Endothelial cell of umbilical vein (primary cell): ENCODE measurements around the gene MAP4K4. TPM values are rescaled to one million over a fixed set of nuclear protein-coding genes. Genes with fewer than 3 reads are reported as not detected.

ENCODE experiments used
- BruUV-seq: library from RNA; stranded (reverse); fragments of 400-500 nt; replicated peaks from 2 replicates; lab custom pipeline; 2021; lab: Mats Ljungman, UMichigan
- CTCF ChIA-PET: fragments of 300-600, 350-600 bp; sonication (Branson Sonifier 250); formaldehyde crosslinking; loops from one replicate; lab custom pipeline; 2021; ENCODE audit warnings: antibody characterized with exemption, inconsistent platforms; lab: Charles Lee
- POLR2A ChIA-PET: fragments of 300-600, 350-600 bp; sonication (Branson Sonifier 250); formaldehyde crosslinking; loops from one replicate; lab custom pipeline; 2021; ENCODE audit warnings: antibody characterized with exemption, inconsistent platforms; lab: Charles Lee
- DNase-seq: peaks from one replicate; pipeline ENCODE4 v3.0.0-alpha.2; 2011; ENCODE audit warnings: low read depth, low spot score
- FAIRE-seq: peaks from 2 replicates; lab custom pipeline; 2011; peaks lifted over from hg19 to GRCh38; lab: Jason Lieb, UNC
- H2AFZ ChIP-seq: 2 replicates; pipeline ENCODE4 v1.6.0; 2012; ENCODE audit warnings: low read depth, low read length, control low read depth, inconsistent platforms
- H3K27ac ChIP-seq: 2 replicates; pipeline ENCODE4 v1.5.1; 2011; ENCODE audit warnings: low read depth, mild to moderate bottlenecking, control low read depth, low read length, moderate library complexity; ENCODE audit not compliant: insufficient read depth
- H3K27me3 ChIP-seq, 2 experiments: 2 replicates each; pipeline versions ENCODE4 v1.6.0 to v1.6.1; 2011; ENCODE audit warnings: low read length in 2 of 2, mixed read lengths in 1 of 2; ENCODE audit not compliant: control insufficient read depth in 2 of 2, insufficient read depth in 2 of 2
- H3K36me3 ChIP-seq, 2 experiments: 2 replicates in 1 of 2; 3 replicates in 1 of 2; pipeline ENCODE4 v1.5.1; 2011; ENCODE audit warnings: low read length in 2 of 2, mild to moderate bottlenecking in 1 of 2, moderate library complexity in 1 of 2; ENCODE audit not compliant: control insufficient read depth in 2 of 2, insufficient read depth in 2 of 2; ENCODE audit errors: extremely low read depth in 1 of 2
- H3K4me1 ChIP-seq: 3 replicates; pipeline ENCODE4 v1.5.1; 2011; ENCODE audit warnings: mild to moderate bottlenecking, low read length; ENCODE audit not compliant: control insufficient read depth, insufficient read depth; ENCODE audit errors: extremely low read depth
- H3K4me2 ChIP-seq: 2 replicates; pipeline ENCODE4 v1.6.1; 2011; ENCODE audit warnings: low read length, control low read depth, mixed read lengths; ENCODE audit not compliant: insufficient read depth
- H3K4me3 ChIP-seq, 3 experiments: fragments of 200-600 bp in 1 of 3; sonication (generic), shearing (Covaris generic) in 1 of 3; replicated peaks in 1 of 3; 2 replicates each; pipeline ENCODE4 v1.5.1; 2011 to 2016; ENCODE audit warnings: control low read depth in 3 of 3, low read length in 3 of 3, mild to moderate bottlenecking in 2 of 3, inconsistent platforms in 1 of 3, low read depth in 1 of 3, moderate library complexity in 1 of 3; ENCODE audit not compliant: insufficient read depth in 1 of 3
- H3K79me2 ChIP-seq: 2 replicates; pipeline ENCODE4 v1.6.0; 2012; ENCODE audit warnings: low read length, inconsistent platforms; ENCODE audit not compliant: control insufficient read depth, insufficient read depth
- H3K9ac ChIP-seq: replicated peaks from 2 replicates; pipeline ENCODE3; 2011; ENCODE audit warnings: low read length, control low read depth; ENCODE audit not compliant: insufficient read depth; ENCODE audit errors: extremely low read depth
- H3K9me1 ChIP-seq: replicated peaks from 3 replicates; pipeline ENCODE4 v1.6.0; 2011; ENCODE audit warnings: mild to moderate bottlenecking, low read length; ENCODE audit not compliant: control insufficient read depth, insufficient read depth; ENCODE audit errors: extremely low read depth
- H3K9me3 ChIP-seq: replicated peaks from 2 replicates; pipeline ENCODE4 v1.5.1; 2012; ENCODE audit warnings: low read length, inconsistent platforms; ENCODE audit not compliant: control insufficient read depth, insufficient read depth
- H4K20me1 ChIP-seq: replicated peaks from 2 replicates; pipeline ENCODE3; 2011; ENCODE audit warnings: mild to moderate bottlenecking, low read length; ENCODE audit not compliant: control insufficient read depth, insufficient read depth; ENCODE audit errors: extremely low read depth
- EZH2 ChIP-seq: IDR thresholded peaks from 2 replicates; pipeline ENCODE4 v1.6.1; 2012; ENCODE audit warnings: borderline replicate concordance, low read depth, mild to moderate bottlenecking, moderate library complexity, low read length, inconsistent platforms; ENCODE audit not compliant: severe bottlenecking
- FOS ChIP-seq: IDR thresholded peaks from 2 replicates; pipeline ENCODE4 v1.6.1; 2011; ENCODE audit warnings: mild to moderate bottlenecking, low read length, moderate library complexity, borderline replicate concordance; ENCODE audit not compliant: insufficient read depth
- GATA2 ChIP-seq: IDR thresholded peaks from 2 replicates; pipeline ENCODE4 v1.7.0; 2011; ENCODE audit warnings: low read depth, mild to moderate bottlenecking, moderate library complexity, mixed read lengths, low read length; ENCODE audit not compliant: insufficient read length, insufficient read depth
- JUN ChIP-seq: IDR thresholded peaks from 2 replicates; pipeline ENCODE4 v1.6.1; 2011; ENCODE audit warnings: borderline replicate concordance, low read depth; ENCODE audit not compliant: insufficient read length, insufficient read depth
- MYC ChIP-seq: IDR thresholded peaks from one replicate; pipeline ENCODE4 v1.6.1; 2011; ENCODE audit warnings: mild to moderate bottlenecking, low read depth, low read length
- POLR2A ChIP-seq: IDR thresholded peaks from 2 replicates; pipeline ENCODE4 v1.6.1; 2012; ENCODE audit warnings: low read depth, mild to moderate bottlenecking, control low read depth, low read length
- POLR2AphosphoS5 ChIP-seq: IDR thresholded peaks from 2 replicates; pipeline ENCODE4 v1.6.1; 2012; ENCODE audit warnings: low read depth, mild to moderate bottlenecking, control low read depth, low read length, moderate library complexity; ENCODE audit not compliant: insufficient read depth
- dilution Hi-C: fragments of 300-500 bp; cut with MboI; formaldehyde crosslinking; loops from one replicate; pipeline ENCODE4 v1.15.0; 2019; ENCODE audit warnings: low sequenced_read_pairs; ENCODE audit not compliant: extremely low pct_ligation_motif_present
- intact Hi-C: fragments of 100-400 bp; cut with micrococcal nuclease; formaldehyde crosslinking; loops from one replicate; pipeline ENCODE4 v1.10.0; 2022
- polyA plus RNA-seq, 4 experiments: library from polyadenylated mRNA; depleted of rRNA in 3 of 4; stranded (reverse) in 3 of 4; unstranded in 1 of 4; fragments of >200 nt; gene quantifications; 2 replicates each; pipeline versions ENCODE4 v1.2.1 to v1.2.3, GENCODE V29; 2011 to 2012; ENCODE audit warnings: missing spikeins in 1 of 4
- total RNA-seq: library from RNA; stranded (reverse); gene quantifications from 2 replicates; pipeline ENCODE4 v1.2.3, GENCODE V29; 2021
- TF ChIP-seq, protein P1 (sequence below), 2 donors: IDR thresholded peaks; 1 replicate in 1 of 2; 2 replicates in 1 of 2; pipeline ENCODE4 v1.5.1; 2011; ENCODE audit warnings: low read length in 2 of 2, mild to moderate bottlenecking in 2 of 2, moderate library complexity in 2 of 2, control low read depth in 1 of 2, inconsistent platforms in 1 of 2, low read depth in 1 of 2; ENCODE audit not compliant: insufficient read depth in 1 of 2; ENCODE audit errors: extremely low read depth in 1 of 2
- TF ChIP-seq, protein P2 (sequence below): IDR thresholded peaks from 2 replicates; pipeline ENCODE4 v1.6.1; 2011; ENCODE audit not compliant: insufficient read depth, insufficient read length

MAP4K4 gene
- total and polyA plus RNA-seq, 2 donors (not counting 3 experiments of a cell fraction or from before 2014, with no cell fraction given) = 79.4 to 269 TPM

DNA sequence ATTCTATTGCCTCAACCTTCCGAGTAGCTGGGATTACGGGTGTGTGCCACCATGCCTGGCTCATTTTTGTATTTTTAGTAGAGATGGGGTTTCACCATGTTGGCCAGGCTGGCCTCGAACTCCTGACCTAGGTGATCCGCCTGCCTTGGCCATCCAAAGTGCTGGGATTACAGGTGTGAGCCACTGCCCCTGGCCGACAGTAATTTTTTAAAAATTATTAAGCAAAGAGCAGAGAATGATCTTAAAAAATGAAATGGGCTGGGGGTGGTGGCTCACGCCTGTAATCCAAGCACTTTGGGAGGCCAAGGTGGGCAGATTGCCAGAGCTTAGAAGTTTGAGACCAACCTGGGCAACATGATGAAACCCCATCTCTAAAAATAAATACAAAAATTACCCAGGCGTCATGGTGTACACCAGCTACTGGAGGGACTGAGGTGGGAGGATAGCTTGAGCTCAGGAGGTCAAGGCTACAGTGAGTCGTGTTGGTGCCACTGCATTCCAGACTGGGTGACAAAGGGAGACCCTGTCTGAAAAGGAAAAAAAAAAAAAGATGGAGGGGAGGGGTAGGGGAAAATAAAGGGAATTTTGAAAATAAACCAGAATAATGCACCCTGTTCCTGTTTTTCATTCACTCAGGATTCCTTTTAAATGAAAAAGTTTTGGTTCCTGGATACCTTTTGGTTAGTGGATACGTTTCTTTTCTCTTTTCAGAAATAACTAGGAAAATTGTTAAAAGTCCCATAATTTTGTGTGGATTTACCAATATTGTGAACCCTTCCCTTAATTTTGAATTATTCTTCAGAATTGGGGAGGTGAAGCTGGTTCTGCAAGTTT, 33.9 kb downstream of the MAP4K4 start:
- H3K27ac ChIP-seq = no peak overlapping the region
- intact Hi-C loops = no loop called here
- H3K4me1 ChIP-seq = peaks cover 32% of the 10 kb centered on the region
- BruUV-seq = no TSS peak
- no peak overlapping the region for H3K9ac ChIP-seq
- DNase-seq (no peak), FAIRE-seq (no peak)
- CTCF ChIA-PET = interaction anchor here (0.9 kb wide), 1 partner anchor 37 kb away, joined by 3 read pairs; no protein-coding TSS in a partner anchor
- no peak overlapping the region for H2AFZ ChIP-seq
- H4K20me1 ChIP-seq = peaks cover 26% of the 10 kb centered on the region
- H3K9me1 ChIP-seq = no peaks in the 10 kb centered on the region
- POLR2A ChIA-PET = no interaction called here
- no peaks in the 10 kb centered on the region for H3K9me3 ChIP-seq
- H3K27me3 ChIP-seq = no peaks in the 10 kb centered on the region
- no peak overlapping the region for H3K4me2 ChIP-seq
- peaks cover 100% of the 10 kb centered on the region for H3K79me2 ChIP-seq
- dilution Hi-C loops = no loop called here
- TF ChIP-seq JUN (no peak), POLR2A (no peak), FOS (no peak), EZH2 (no peak), POLR2AphosphoS5 (no peak), GATA2 (no peak), MYC (no peak)
- TF ChIP-seq, protein P1, sequence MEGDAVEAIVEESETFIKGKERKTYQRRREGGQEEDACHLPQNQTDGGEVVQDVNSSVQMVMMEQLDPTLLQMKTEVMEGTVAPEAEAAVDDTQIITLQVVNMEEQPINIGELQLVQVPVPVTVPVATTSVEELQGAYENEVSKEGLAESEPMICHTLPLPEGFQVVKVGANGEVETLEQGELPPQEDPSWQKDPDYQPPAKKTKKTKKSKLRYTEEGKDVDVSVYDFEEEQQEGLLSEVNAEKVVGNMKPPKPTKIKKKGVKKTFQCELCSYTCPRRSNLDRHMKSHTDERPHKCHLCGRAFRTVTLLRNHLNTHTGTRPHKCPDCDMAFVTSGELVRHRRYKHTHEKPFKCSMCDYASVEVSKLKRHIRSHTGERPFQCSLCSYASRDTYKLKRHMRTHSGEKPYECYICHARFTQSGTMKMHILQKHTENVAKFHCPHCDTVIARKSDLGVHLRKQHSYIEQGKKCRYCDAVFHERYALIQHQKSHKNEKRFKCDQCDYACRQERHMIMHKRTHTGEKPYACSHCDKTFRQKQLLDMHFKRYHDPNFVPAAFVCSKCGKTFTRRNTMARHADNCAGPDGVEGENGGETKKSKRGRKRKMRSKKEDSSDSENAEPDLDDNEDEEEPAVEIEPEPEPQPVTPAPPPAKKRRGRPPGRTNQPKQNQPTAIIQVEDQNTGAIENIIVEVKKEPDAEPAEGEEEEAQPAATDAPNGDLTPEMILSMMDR (IDR thresholded peaks at IDR 0.05; ENCODE audit: extremely low read depth in 1 of 2, insufficient read depth in 1 of 2, low read depth in 1 of 2, low read length in 2 of 2) = no peak
- TF ChIP-seq, protein P2, sequence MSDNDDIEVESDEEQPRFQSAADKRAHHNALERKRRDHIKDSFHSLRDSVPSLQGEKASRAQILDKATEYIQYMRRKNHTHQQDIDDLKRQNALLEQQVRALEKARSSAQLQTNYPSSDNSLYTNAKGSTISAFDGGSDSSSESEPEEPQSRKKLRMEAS = no peak
- H3K4me3 ChIP-seq = no peak overlapping the region
- H3K36me3 ChIP-seq = no peaks in the 10 kb centered on the region
